ENCODE results near the gene LRRC46. TPM values are rescaled to one million over a fixed set of nuclear protein-coding genes. Genes with fewer than 3 reads are reported as not detected.

Gene LRRC46
- total RNA-seq, 1 donor from 2014 or later = 0.30 TPM

DNA sequence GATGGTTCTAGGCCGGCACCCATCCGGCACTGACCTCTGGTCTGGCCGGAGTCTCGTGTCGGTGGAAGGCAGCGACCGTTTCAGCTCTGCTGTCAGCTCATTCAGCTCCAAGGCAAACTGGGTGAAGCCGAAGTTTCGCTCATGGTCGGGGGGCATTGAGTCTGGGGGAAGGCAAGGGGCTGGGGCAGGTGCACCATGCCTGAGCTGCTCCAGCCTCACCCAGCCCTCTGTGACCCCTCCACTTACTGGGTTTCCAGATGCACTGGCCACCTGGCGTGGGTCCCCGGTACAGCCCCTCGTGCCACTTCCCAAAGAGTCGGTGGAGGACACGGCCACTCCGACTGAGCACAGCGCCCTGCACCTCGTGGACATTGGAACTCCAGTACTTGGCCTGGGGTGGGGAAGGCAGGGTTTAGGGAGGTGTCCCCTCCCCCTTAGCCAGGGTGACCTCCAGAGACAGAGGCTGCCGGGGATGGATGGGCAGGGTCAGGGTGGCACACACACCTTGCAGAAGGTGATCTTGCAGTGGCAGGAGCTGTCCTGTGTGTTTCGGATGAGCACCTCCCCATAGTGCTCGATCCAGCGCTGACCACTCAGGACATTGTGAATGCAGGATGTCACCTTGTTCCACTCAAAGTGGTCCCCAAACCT is 22.5 kb upstream of the LRRC46 start:
- no peaks in the 10 kb centered on the region for H3K9me3 ChIP-seq (ENCODE audit: insufficient read depth, low read depth, low read length)
- peaks cover 61% of the 10 kb centered on the region for H4K20me1 ChIP-seq (ENCODE audit: insufficient read depth, low read length)
- no peaks in the 10 kb centered on the region for H3K79me2 ChIP-seq (ENCODE audit: insufficient read depth, low read length)
- H3K4me1 ChIP-seq (ENCODE audit: insufficient read depth, low read length) = peaks cover 12% of the 10 kb centered on the region
- H3K4me3 Mint-ChIP-seq (ENCODE audit: unreplicated experiment) = no peak overlapping the region
- FAIRE-seq (no peak), DNase-seq (ENCODE audit: low read depth) (no peak)
- H3K27me3 Mint-ChIP-seq (ENCODE audit: low read depth, unreplicated experiment) = peaks cover 9% of the 10 kb centered on the region
- TF ChIP-seq, protein P1, sequence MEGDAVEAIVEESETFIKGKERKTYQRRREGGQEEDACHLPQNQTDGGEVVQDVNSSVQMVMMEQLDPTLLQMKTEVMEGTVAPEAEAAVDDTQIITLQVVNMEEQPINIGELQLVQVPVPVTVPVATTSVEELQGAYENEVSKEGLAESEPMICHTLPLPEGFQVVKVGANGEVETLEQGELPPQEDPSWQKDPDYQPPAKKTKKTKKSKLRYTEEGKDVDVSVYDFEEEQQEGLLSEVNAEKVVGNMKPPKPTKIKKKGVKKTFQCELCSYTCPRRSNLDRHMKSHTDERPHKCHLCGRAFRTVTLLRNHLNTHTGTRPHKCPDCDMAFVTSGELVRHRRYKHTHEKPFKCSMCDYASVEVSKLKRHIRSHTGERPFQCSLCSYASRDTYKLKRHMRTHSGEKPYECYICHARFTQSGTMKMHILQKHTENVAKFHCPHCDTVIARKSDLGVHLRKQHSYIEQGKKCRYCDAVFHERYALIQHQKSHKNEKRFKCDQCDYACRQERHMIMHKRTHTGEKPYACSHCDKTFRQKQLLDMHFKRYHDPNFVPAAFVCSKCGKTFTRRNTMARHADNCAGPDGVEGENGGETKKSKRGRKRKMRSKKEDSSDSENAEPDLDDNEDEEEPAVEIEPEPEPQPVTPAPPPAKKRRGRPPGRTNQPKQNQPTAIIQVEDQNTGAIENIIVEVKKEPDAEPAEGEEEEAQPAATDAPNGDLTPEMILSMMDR (IDR thresholded peaks at IDR 0.05; ENCODE audit: insufficient read depth, low read depth, low read length) = no peak
- TF ChIP-seq EZH2 (IDR thresholded peaks at IDR 0.05; ENCODE audit: insufficient read depth, low read length) = no peak
- H3K36me3 ChIP-seq (ENCODE audit: insufficient read depth, low read length) = peaks cover 5% of the 10 kb centered on the region
- no peak overlapping the region for H3K4me3 ChIP-seq (ENCODE audit: insufficient read depth, low read depth, low read length)
- peak overlapping the region; percentile 69 for H3K27ac Mint-ChIP-seq (ENCODE audit: unreplicated experiment)
- no peaks in the 10 kb centered on the region for H3K9me3 Mint-ChIP-seq (ENCODE audit: unreplicated experiment)
- peaks cover 4% of the 10 kb centered on the region for H3K27me3 ChIP-seq (ENCODE audit: insufficient read depth, low read length)
- H3K4me2 ChIP-seq (ENCODE audit: low read length) = no peak overlapping the region
- no peak overlapping the region for H2AFZ ChIP-seq (ENCODE audit: low read depth, low read length)
- no peak overlapping the region for H3K9ac ChIP-seq (ENCODE audit: low read length)
- peaks cover 29% of the 10 kb centered on the region for H3K4me1 Mint-ChIP-seq (ENCODE audit: low read depth, unreplicated experiment)
- H3K27ac ChIP-seq (ENCODE audit: low read depth, low read length) = no peak overlapping the region
- peaks cover 31% of the 10 kb centered on the region for H3K36me3 Mint-ChIP-seq (ENCODE audit: low read depth, unreplicated experiment)

DNA sequence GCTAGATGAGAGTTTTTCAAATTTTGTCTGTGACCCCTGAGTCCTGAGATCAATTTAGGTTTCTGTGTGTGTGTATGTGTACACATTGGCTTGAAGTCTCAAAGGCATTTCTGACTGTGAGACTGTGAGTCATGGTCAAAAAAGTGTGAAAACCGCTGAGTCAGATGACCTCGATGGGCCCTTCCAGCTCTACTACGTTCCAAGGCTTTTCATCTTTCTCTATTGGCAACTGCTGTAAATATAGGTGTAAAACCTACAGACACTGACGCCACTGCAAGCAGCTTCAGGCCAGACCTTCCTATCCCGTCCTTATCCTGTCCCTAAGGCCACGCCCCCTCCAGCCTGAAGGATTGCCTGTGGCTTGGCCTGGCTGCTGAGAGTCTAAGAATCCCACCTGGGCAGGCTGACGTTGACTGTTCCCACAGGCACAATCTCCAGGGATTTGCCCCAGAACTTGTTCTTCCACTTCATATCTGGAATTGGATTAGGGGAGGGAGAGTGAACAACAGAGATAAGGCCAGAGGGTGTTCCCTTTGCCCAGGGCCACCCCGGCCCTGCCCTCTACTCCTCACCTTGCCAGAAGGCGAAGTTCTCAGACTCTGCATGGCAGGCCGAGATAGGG is 21.2 kb upstream of the LRRC46 start:
- Histone ChIP-seq H3K4me1 (ENCODE audit: insufficient read depth, low read length) (peaks cover 12% of the 10 kb centered on the region), H3K9ac (ENCODE audit: low read length) (peak overlapping the region; percentile 44), H3K27me3 (ENCODE audit: insufficient read depth, low read length) (no peaks in the 10 kb centered on the region), H3K4me3 (ENCODE audit: insufficient read depth, low read depth, low read length) (no peak overlapping the region), H3K4me2 (ENCODE audit: low read length) (peak overlapping the region; percentile 27), H3K36me3 (ENCODE audit: insufficient read depth, low read length) (peaks cover 5% of the 10 kb centered on the region), H2AFZ (ENCODE audit: low read depth, low read length) (no peak overlapping the region), H3K79me2 (ENCODE audit: insufficient read depth, low read length) (no peaks in the 10 kb centered on the region), H3K27ac (ENCODE audit: low read depth, low read length) (peak overlapping the region; percentile 63), H4K20me1 (ENCODE audit: insufficient read depth, low read length) (peaks cover 61% of the 10 kb centered on the region), H3K9me3 (ENCODE audit: insufficient read depth, low read depth, low read length) (no peaks in the 10 kb centered on the region)
- H3K36me3 Mint-ChIP-seq (ENCODE audit: low read depth, unreplicated experiment) = peaks cover 32% of the 10 kb centered on the region
- H3K27ac Mint-ChIP-seq (ENCODE audit: unreplicated experiment) = peak overlapping the region; percentile 89
- TF ChIP-seq, protein P1 (IDR thresholded peaks at IDR 0.05; ENCODE audit: insufficient read depth, low read depth, low read length) = no peak
- TF ChIP-seq EZH2 (IDR thresholded peaks at IDR 0.05; ENCODE audit: insufficient read depth, low read length) = no peak
- H3K27me3 Mint-ChIP-seq (ENCODE audit: low read depth, unreplicated experiment) = no peaks in the 10 kb centered on the region
- peak overlapping the region; percentile 31 for H3K4me3 Mint-ChIP-seq (ENCODE audit: unreplicated experiment)
- peaks cover 29% of the 10 kb centered on the region for H3K4me1 Mint-ChIP-seq (ENCODE audit: low read depth, unreplicated experiment)
- DNase-seq (ENCODE audit: low read depth) = peak; percentile 90
- H3K9me3 Mint-ChIP-seq (ENCODE audit: unreplicated experiment) = no peaks in the 10 kb centered on the region
- peak; percentile 83 for FAIRE-seq
